CD4-positive, alpha-beta T cell treated with Interleukin-15 for 1 hour (primary cell): Measurements from ENCODE around the gene TRIM34.
"Not testable (repeated sequence)": the region's sequence is repeated elsewhere in the genome, so short reads cannot be mapped to it uniquely, and the experiment has no call there.

Experiments
- DNase-seq: peaks from one replicate; pipeline ENCODE4 v3.0.0-alpha.2; 2020

TRIM34 gene

GRCh38 chr11:5686426-5686825, 61.6 kb downstream of the TRIM34 start:
- no peak for DNase-seq

- DNase-seq: no peak
Observed at GRCh38 chr11:5688482-5688881, 63.7 kb downstream of the TRIM34 start.

- peak; percentile 65 for DNase-seq
Observed at GRCh38 chr11:5689551-5689983, 64.8 kb downstream of the TRIM34 start, which contains the start of gene TRIM22. Gene TRIM22, plus strand, starts transcription at chr11:5689790. Its CDS starts 6,443 bp downstream, at chr11:5696233.

- DNase-seq: no peak
Observed at GRCh38 chr11:5690216-5690615, 65.4 kb downstream of the TRIM34 start.

- no peak for DNase-seq
Observed at GRCh38 chr11:5690736-5691135, 65.9 kb downstream of the TRIM34 start.

GRCh38 chr11:5691238-5691963, 66.6 kb downstream of the TRIM34 start:
- DNase-seq: not testable (repeated sequence)

- no peak for DNase-seq
Observed at GRCh38 chr11:5691964-5692361, 67.2 kb downstream of the TRIM34 start.
